CD4-positive, alpha-beta memory T cell (primary cell): ENCODE measurements around the gene PAH. TPM values are rescaled to one million over a fixed set of nuclear protein-coding genes. Genes with fewer than 3 reads are reported as not detected.

Experiments used
- CTCF ChIA-PET: fragments of 350-600 bp; sonication (Branson Sonifier 250); formaldehyde crosslinking; loops from one replicate; lab custom pipeline; 2021; ENCODE audit warnings: inconsistent platforms; ENCODE audit not compliant: partially characterized antibody; lab: Charles Lee
- POLR2A ChIA-PET: fragments of 350-600 bp; sonication (Branson Sonifier 250); formaldehyde crosslinking; loops from one replicate; lab custom pipeline; 2021; ENCODE audit not compliant: partially characterized antibody; lab: Charles Lee
- DNase-seq, 5 donors: peaks; one replicate each; pipeline versions ENCODE4 v3.0.0 to v3.0.0-alpha.2; 2020 to 2022; ENCODE audit warnings: mixed read lengths in 1 of 5
- H3K27ac ChIP-seq: one replicate; pipeline ENCODE4 v1.7.0; 2013; ENCODE audit warnings: low read depth, low read length
- H3K27me3 ChIP-seq: 2 replicates; pipeline ENCODE4 v1.7.0; 2013; ENCODE audit warnings: mild to moderate bottlenecking, low read length, moderate library complexity; ENCODE audit not compliant: insufficient read depth
- H3K36me3 ChIP-seq: 2 replicates; pipeline ENCODE4 v1.7.0; 2013; ENCODE audit warnings: mild to moderate bottlenecking, low read length, moderate library complexity; ENCODE audit not compliant: insufficient read depth
- H3K4me1 ChIP-seq: 2 replicates; pipeline ENCODE4 v1.7.0; 2013; ENCODE audit warnings: mild to moderate bottlenecking, low read length, moderate library complexity; ENCODE audit not compliant: insufficient read depth
- H3K4me3 ChIP-seq, 2 donors: one replicate each; pipeline ENCODE4 v1.7.0; 2013; ENCODE audit warnings: low read length in 2 of 2, mild to moderate bottlenecking in 1 of 2
- H3K9me3 ChIP-seq, 2 donors: one replicate each; pipeline ENCODE4 v1.7.0; 2013; ENCODE audit warnings: low read length in 2 of 2, control low read depth in 1 of 2; ENCODE audit not compliant: control insufficient read depth in 1 of 2
- H3K27ac Mint-ChIP-seq, 7 donors: one replicate each; pipeline ENCODE4 v1.8.0; 2020 to 2021; ENCODE audit warnings: mixed read lengths in 7 of 7, mild to moderate bottlenecking in 6 of 7, inconsistent platforms in 3 of 7, moderate library complexity in 3 of 7
- H3K27me3 Mint-ChIP-seq, 2 donors: one replicate each; pipeline ENCODE4 v1.8.0; 2020 to 2021; ENCODE audit warnings: mixed read lengths in 2 of 2
- H3K36me3 Mint-ChIP-seq, 2 donors: one replicate each; pipeline ENCODE4 v1.8.0; 2020 to 2021; ENCODE audit warnings: mixed read lengths in 2 of 2, inconsistent platforms in 1 of 2, mild to moderate bottlenecking in 1 of 2
- H3K4me1 Mint-ChIP-seq, 4 donors: one replicate each; pipeline ENCODE4 v1.8.0; 2020 to 2021; ENCODE audit warnings: mixed read lengths in 4 of 4, mild to moderate bottlenecking in 1 of 4
- H3K4me3 Mint-ChIP-seq, 8 donors: one replicate each; pipeline ENCODE4 v1.8.0; 2020 to 2021; ENCODE audit warnings: mixed read lengths in 8 of 8, mild to moderate bottlenecking in 7 of 8, moderate library complexity in 6 of 8, inconsistent platforms in 3 of 8
- H3K9me3 Mint-ChIP-seq, 8 donors: one replicate each; pipeline ENCODE4 v1.8.0; 2020 to 2021; ENCODE audit warnings: mixed read lengths in 8 of 8, mild to moderate bottlenecking in 5 of 8, inconsistent platforms in 3 of 8, moderate library complexity in 1 of 8
- intact Hi-C: fragments of 100-400 bp; cut with micrococcal nuclease; formaldehyde crosslinking; loops from one replicate; pipeline ENCODE4 v1.15.1; 2023
- polyA plus RNA-seq, 2 donors: library from polyadenylated mRNA; unstranded; fragments of 300-500 nt; fragmentation: Illumina TruSeq; gene quantifications; one replicate each; pipeline ENCODE4 v1.2.3, GENCODE V29; 2021
- total RNA-seq, 2 experiments: library from RNA; stranded (reverse); gene quantifications; one replicate each; pipeline ENCODE4 v1.2.3, GENCODE V29; 2021

PAH gene
- total and polyA plus RNA-seq, 4 experiments from 2014 or later, result not detected

- ChIA-PET CTCF (no interaction called here), POLR2A (no interaction called here)
- DNase-seq, result no peak
- no peak overlapping the region for H3K27ac ChIP-seq
- H3K27ac Mint-ChIP-seq, result no peak overlapping the region
- H3K4me3 ChIP-seq, result no peak overlapping the region
- peak overlapping the region in 1 of 8 donors; percentile 15 for H3K4me3 Mint-ChIP-seq
- no peaks in the 10 kb centered on the region for H3K4me1 ChIP-seq
- H3K9me3 Mint-ChIP-seq, result peaks cover 0 to 4% (median 1%) of the 10 kb centered on the region in 8 donors
- no peaks in the 10 kb centered on the region for H3K9me3 ChIP-seq
- intact Hi-C loops, result no loop called here
- H3K4me1 Mint-ChIP-seq, result no peaks in the 10 kb centered on the region
- H3K27me3 ChIP-seq, result no peaks in the 10 kb centered on the region
- peaks cover 5 to 8% of the 10 kb centered on the region in 2 donors for H3K27me3 Mint-ChIP-seq
- H3K36me3 Mint-ChIP-seq, result no peaks in the 10 kb centered on the region
- H3K36me3 ChIP-seq, result no peaks in the 10 kb centered on the region
Observed at GRCh38 chr12:102933168-102933567, 16.1 kb upstream of the PAH start.

- H3K36me3 ChIP-seq, result no peaks in the 10 kb centered on the region
- Mint-ChIP-seq H3K36me3 (no peaks in the 10 kb centered on the region), H3K9me3 (peaks cover 0 to 3% (median 0%) of the 10 kb centered on the region in 8 donors), H3K4me1 (no peaks in the 10 kb centered on the region), H3K27me3 (peaks cover 8% of the 10 kb centered on the region in 2 donors), H3K27ac (no peak overlapping the region), H3K4me3 (no peak overlapping the region)
- intact Hi-C loops, result no loop called here
- H3K27ac ChIP-seq, result no peak overlapping the region
- POLR2A ChIA-PET, result no interaction called here
- DNase-seq, result no peak
- H3K4me3 ChIP-seq, result no peak overlapping the region
- no peaks in the 10 kb centered on the region for H3K4me1 ChIP-seq
- no peaks in the 10 kb centered on the region for H3K9me3 ChIP-seq
- no peaks in the 10 kb centered on the region for H3K27me3 ChIP-seq
- CTCF ChIA-PET, result no interaction called here
Observed at GRCh38 chr12:102927220-102927619, 10.2 kb upstream of the PAH start.

- Histone ChIP-seq H3K4me1 (peaks cover 8% of the 10 kb centered on the region), H3K36me3 (no peaks in the 10 kb centered on the region), H3K9me3 (no peaks in the 10 kb centered on the region), H3K27ac (no peak overlapping the region), H3K27me3 (no peaks in the 10 kb centered on the region), H3K4me3 (no peak overlapping the region)
- DNase-seq, result no peak
- Mint-ChIP-seq H3K4me1 (peaks cover 3 to 11% (median 7%) of the 10 kb centered on the region in 4 donors), H3K9me3 (peaks cover 0 to 3% (median 0%) of the 10 kb centered on the region in 8 donors), H3K27me3 (peaks cover 3 to 9% of the 10 kb centered on the region in 2 donors), H3K4me3 (no peak overlapping the region), H3K27ac (no peak overlapping the region), H3K36me3 (no peaks in the 10 kb centered on the region)
- intact Hi-C loops, result no loop called here
- ChIA-PET CTCF (no interaction called here), POLR2A (no interaction called here)
Observed at GRCh38 chr12:102921240-102921639, 4.2 kb upstream of the PAH start.

- Mint-ChIP-seq H3K27ac (no peak overlapping the region), H3K4me1 (peaks cover 3 to 11% (median 7%) of the 10 kb centered on the region in 4 donors), H3K36me3 (no peaks in the 10 kb centered on the region), H3K27me3 (peaks cover 2 to 6% of the 10 kb centered on the region in 2 donors), H3K4me3 (no peak overlapping the region), H3K9me3 (peaks cover 0 to 3% (median 0%) of the 10 kb centered on the region in 8 donors)
- POLR2A ChIA-PET, result no interaction called here
- Histone ChIP-seq H3K27me3 (no peaks in the 10 kb centered on the region), H3K27ac (no peak overlapping the region), H3K36me3 (no peaks in the 10 kb centered on the region), H3K9me3 (no peaks in the 10 kb centered on the region), H3K4me3 (no peak overlapping the region), H3K4me1 (peaks cover 8% of the 10 kb centered on the region)
- CTCF ChIA-PET, result no interaction called here
- intact Hi-C loops, result no loop called here
- no peak for DNase-seq
Observed at GRCh38 chr12:102920271-102920670, 3.2 kb upstream of the PAH start.

GRCh38 chr12:102918840-102919239 lies 1.8 kb upstream of the PAH start:
- H3K27ac ChIP-seq, result no peak overlapping the region
- CTCF ChIA-PET, result no interaction called here

GRCh38 chr12:102916252-102917025 lies 605 bp downstream of the PAH start:
- H3K9me3 Mint-ChIP-seq, result peaks cover 0 to 3% (median 0%) of the 10 kb centered on the region in 8 donors
- peaks cover 1 to 9% of the 10 kb centered on the region in 2 donors for H3K27me3 Mint-ChIP-seq
- H3K4me3 Mint-ChIP-seq, result peak overlapping the region; percentile 63 to 88 (median 78)
- no peak for DNase-seq
- Histone ChIP-seq H3K36me3 (no peaks in the 10 kb centered on the region), H3K27ac (no peak overlapping the region), H3K27me3 (no peaks in the 10 kb centered on the region), H3K4me1 (peaks cover 8% of the 10 kb centered on the region), H3K9me3 (no peaks in the 10 kb centered on the region), H3K4me3 (no peak overlapping the region)
- CTCF ChIA-PET, result no interaction called here
- POLR2A ChIA-PET, result no interaction called here
- peaks cover 3 to 11% (median 7%) of the 10 kb centered on the region in 4 donors for H3K4me1 Mint-ChIP-seq
- peak overlapping the region in 4 of 7 donors; percentile 5 to 68 (median 59) for H3K27ac Mint-ChIP-seq
- no peaks in the 10 kb centered on the region for H3K36me3 Mint-ChIP-seq
- intact Hi-C loops, result no loop called here

More at GRCh38 chr12:102918840-102919239, 1.8 kb upstream of the PAH start:
- Histone ChIP-seq H3K27me3 (no peaks in the 10 kb centered on the region), H3K9me3 (no peaks in the 10 kb centered on the region), H3K36me3 (no peaks in the 10 kb centered on the region), H3K4me3 (no peak overlapping the region), H3K4me1 (peaks cover 8% of the 10 kb centered on the region)
- no peak overlapping the region for H3K4me3 Mint-ChIP-seq
- DNase-seq, result no peak
- H3K36me3 Mint-ChIP-seq, result no peaks in the 10 kb centered on the region
- H3K27me3 Mint-ChIP-seq, result peaks cover 0 to 6% of the 10 kb centered on the region in 2 donors
- POLR2A ChIA-PET, result no interaction called here
- no peak overlapping the region for H3K27ac Mint-ChIP-seq
- H3K4me1 Mint-ChIP-seq, result peaks cover 3 to 11% (median 7%) of the 10 kb centered on the region in 4 donors
- intact Hi-C loops, result no loop called here
- H3K9me3 Mint-ChIP-seq, result peaks cover 0 to 3% (median 0%) of the 10 kb centered on the region in 8 donors

GRCh38 chr12:102913453-102914226 lies 3.4 kb downstream of the PAH start:
- Histone ChIP-seq H3K4me1 (peaks cover 8% of the 10 kb centered on the region), H3K4me3 (no peak overlapping the region), H3K27ac (no peak overlapping the region), H3K9me3 (no peaks in the 10 kb centered on the region), H3K36me3 (no peaks in the 10 kb centered on the region), H3K27me3 (no peaks in the 10 kb centered on the region)
- H3K9me3 Mint-ChIP-seq, result no peaks in the 10 kb centered on the region
- ChIA-PET CTCF (no interaction called here), POLR2A (no interaction called here)
- peaks cover 3 to 10% of the 10 kb centered on the region in 2 donors for H3K27me3 Mint-ChIP-seq
- H3K27ac Mint-ChIP-seq, result no peak overlapping the region
- no peak for DNase-seq
- intact Hi-C loops, result no loop called here
- peaks cover 3 to 11% (median 7%) of the 10 kb centered on the region in 4 donors for H3K4me1 Mint-ChIP-seq
- H3K4me3 Mint-ChIP-seq, result no peak overlapping the region
- H3K36me3 Mint-ChIP-seq, result no peaks in the 10 kb centered on the region
